ENCODE data around the gene CT47C1. TPM values are rescaled to one million over a fixed set of nuclear protein-coding genes. Genes with fewer than 3 reads are reported as not detected.

CT47C1 gene
- total RNA-seq, 5 donors from 2014 or later (not counting 1 experiment from before 2014, with no cell fraction given), result not detected

Other genes starting within 250 kb of the CT47C1 start
- under 1 TPM in 1 of 5 donors, not detected in 4; 0.16 TPM for gene ZCCHC12, start 249.2 kb upstream of the CT47C1 start, total RNA-seq
- gene LONRF3, start 98.4 kb upstream of the CT47C1 start, total RNA-seq, result 10 to 100 TPM in 3 of 5 donors, 1 to 10 TPM in 2; 3.6 to 11.7 (median 10.7) TPM
- not detected for gene KIAA1210, start 54.8 kb downstream of the CT47C1 start, total RNA-seq
- 10 to 100 TPM; 11.7 to 15.8 (median 13.4) TPM for gene PGRMC1, start 163.3 kb downstream of the CT47C1 start, total RNA-seq

Data from T-cell (primary cell).